ENCODE measurements around the gene CASP3. TPM values are rescaled to one million over a fixed set of nuclear protein-coding genes. Genes with fewer than 3 reads are reported as not detected.
A peak's percentile ranks its signal among the peaks of the same experiment; 100 is the strongest.

The CASP3 gene
- total RNA-seq, 1 donor from 2014 or later = 39.6 TPM

DNA sequence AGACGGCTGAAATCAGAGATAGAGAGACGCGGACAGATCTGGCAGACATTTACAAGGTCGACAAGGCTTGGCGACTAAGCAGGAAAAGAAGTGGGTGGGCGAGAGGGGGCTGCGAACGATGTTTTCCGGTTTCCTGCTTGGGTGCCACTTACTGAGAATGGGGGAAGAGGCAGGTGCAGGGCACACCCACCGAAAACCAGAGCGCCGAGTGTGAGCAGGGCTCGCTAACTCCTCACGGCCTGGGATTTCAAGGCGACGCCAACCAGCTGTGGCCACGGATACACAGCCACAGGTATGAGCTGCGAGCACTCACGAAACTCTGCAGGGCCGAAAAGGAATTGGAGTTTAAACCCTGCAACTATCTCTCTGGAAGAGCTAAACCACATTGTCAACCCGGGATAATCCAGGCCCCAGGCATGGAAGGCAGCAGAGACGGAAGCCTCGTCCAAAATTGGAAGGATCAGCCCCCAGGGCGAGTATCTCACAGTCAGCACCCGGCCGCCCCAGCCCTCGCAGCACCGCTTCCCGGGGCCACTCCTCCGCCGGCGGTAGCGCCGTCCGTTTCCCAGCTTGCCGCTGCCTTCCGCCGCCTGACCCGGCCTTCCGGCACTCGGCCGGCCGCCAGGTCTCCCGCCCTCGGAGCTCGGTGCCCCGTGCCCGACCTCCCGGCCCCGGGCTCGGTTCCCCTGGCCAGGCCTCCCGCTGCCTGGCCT lies 778 bp downstream of the CASP3 start:
- TF ChIP-seq, protein P1, sequence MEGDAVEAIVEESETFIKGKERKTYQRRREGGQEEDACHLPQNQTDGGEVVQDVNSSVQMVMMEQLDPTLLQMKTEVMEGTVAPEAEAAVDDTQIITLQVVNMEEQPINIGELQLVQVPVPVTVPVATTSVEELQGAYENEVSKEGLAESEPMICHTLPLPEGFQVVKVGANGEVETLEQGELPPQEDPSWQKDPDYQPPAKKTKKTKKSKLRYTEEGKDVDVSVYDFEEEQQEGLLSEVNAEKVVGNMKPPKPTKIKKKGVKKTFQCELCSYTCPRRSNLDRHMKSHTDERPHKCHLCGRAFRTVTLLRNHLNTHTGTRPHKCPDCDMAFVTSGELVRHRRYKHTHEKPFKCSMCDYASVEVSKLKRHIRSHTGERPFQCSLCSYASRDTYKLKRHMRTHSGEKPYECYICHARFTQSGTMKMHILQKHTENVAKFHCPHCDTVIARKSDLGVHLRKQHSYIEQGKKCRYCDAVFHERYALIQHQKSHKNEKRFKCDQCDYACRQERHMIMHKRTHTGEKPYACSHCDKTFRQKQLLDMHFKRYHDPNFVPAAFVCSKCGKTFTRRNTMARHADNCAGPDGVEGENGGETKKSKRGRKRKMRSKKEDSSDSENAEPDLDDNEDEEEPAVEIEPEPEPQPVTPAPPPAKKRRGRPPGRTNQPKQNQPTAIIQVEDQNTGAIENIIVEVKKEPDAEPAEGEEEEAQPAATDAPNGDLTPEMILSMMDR (conservative IDR thresholded peaks at IDR 0.05) = no peak
- Mint-ChIP-seq H3K4me3 (peak overlapping the region; percentile 89), H3K9me3 (no peaks in the 10 kb centered on the region), H3K4me1 (peaks cover 51% of the 10 kb centered on the region), H3K27me3 (ENCODE audit: low read depth) (no peaks in the 10 kb centered on the region), H3K27ac (ENCODE audit: unreplicated experiment) (peak overlapping the region; percentile 90), H3K36me3 (ENCODE audit: low read depth) (peaks cover 2% of the 10 kb centered on the region)
- DNase-seq (ENCODE audit: low read depth, low spot score) = peak; percentile 26

DNA sequence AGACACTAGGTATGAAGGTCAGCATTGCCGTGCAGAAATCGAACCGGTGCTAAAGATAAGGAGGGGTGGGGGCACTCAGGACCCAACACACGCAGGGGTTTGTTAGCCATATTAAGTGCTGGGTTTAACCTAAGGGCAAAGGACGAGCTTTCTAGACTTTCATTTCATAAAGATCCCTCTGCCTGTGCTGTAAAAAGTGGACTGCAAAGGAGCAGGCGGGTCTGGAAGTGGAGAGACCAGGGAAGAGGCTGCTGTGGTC lies 1.3 kb downstream of the CASP3 start:
- H3K27ac Mint-ChIP-seq (ENCODE audit: unreplicated experiment) = peak overlapping the region; percentile 90
- H3K36me3 Mint-ChIP-seq (ENCODE audit: low read depth) = peaks cover 2% of the 10 kb centered on the region
- no peaks in the 10 kb centered on the region for H3K9me3 Mint-ChIP-seq
- TF ChIP-seq, protein P1 (conservative IDR thresholded peaks at IDR 0.05) = no peak
- peak overlapping the region; percentile 89 for H3K4me3 Mint-ChIP-seq
- DNase-seq (ENCODE audit: low read depth, low spot score) = no peak
- H3K4me1 Mint-ChIP-seq = peaks cover 51% of the 10 kb centered on the region
- no peaks in the 10 kb centered on the region for H3K27me3 Mint-ChIP-seq (ENCODE audit: low read depth)

DNA sequence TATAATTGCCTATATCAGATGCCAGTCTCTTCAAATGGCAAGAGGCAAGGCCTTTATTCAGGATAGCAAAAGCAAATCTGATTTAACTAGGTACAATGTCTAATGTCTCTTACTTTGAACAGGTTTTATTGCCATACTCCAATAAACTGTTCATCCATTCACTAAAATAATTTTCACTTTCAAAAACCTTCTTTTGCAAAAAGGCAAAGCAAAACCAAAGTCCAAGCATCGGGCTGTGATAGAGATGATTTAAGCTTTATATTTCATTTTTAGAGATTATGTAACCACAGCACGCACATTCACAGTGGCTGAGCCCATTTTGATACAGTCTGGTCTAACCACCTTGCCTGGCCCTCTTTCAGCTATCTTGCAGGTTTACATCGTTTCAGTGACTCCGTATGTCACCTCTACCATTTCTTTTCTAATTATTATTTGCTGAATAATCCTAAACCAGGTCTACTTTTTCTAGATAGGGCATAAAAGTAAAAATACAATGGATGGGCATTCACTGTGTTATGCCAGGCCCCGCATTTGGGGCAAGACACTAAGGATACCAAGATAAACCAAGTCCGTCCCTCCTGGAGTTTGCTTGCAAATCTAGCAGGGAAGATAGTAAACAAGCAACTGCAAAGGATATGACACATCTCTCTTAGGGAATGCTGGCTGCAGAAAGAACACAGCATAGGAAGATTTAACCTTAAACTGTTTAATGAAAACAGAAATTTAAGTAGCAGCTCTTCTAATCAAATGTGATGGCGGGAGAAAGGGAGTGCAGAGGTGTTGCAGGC lies 1.8 kb downstream of the CASP3 start:
- Mint-ChIP-seq H3K27ac (ENCODE audit: unreplicated experiment) (peak overlapping the region; percentile 90), H3K4me3 (peak overlapping the region; percentile 89), H3K4me1 (peaks cover 51% of the 10 kb centered on the region), H3K36me3 (ENCODE audit: low read depth) (peaks cover 2% of the 10 kb centered on the region), H3K9me3 (no peaks in the 10 kb centered on the region), H3K27me3 (ENCODE audit: low read depth) (no peaks in the 10 kb centered on the region)
- TF ChIP-seq, protein P1 (conservative IDR thresholded peaks at IDR 0.05) = no peak
- DNase-seq (ENCODE audit: low read depth, low spot score) = no peak

DNA sequence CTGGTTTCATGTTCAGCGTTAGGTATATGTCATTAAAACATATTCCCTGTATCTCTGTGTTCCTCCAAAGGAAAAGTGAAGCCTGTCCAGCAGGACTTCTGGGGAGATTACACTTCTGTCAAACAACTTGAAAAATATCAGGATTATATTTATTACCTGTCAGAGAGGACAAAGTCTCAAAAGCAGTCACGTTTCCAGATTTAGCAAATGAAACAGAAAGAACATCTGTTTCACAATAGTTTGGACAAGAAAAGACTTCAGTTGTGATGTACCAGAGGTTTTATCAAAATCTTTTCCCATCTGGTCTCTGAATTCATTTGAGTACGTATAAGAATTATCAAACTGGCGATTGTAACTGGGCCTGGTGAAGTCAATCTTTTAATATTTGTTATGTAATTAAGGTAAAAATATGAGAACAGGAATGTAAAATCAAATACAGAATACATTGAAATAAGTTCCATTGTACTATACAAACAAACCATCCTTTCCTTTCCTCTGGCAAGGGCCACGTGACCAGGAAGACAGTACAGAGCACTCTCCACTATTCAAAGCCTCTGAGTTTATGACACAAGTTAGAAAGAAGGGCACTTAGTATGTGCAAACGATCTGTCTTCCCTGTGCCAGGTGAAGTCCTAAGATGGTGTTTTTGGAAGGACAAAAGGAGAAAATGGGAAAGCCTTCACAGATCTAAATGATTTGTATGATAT lies 3.2 kb downstream of the CASP3 start:
- peak overlapping the region; percentile 89 for H3K4me3 Mint-ChIP-seq
- peaks cover 49% of the 10 kb centered on the region for H3K4me1 Mint-ChIP-seq
- no peaks in the 10 kb centered on the region for H3K9me3 Mint-ChIP-seq
- no peak overlapping the region for H3K27ac Mint-ChIP-seq (ENCODE audit: unreplicated experiment)
- DNase-seq (ENCODE audit: low read depth, low spot score) = no peak
- TF ChIP-seq, protein P1 (conservative IDR thresholded peaks at IDR 0.05) = no peak
- H3K36me3 Mint-ChIP-seq (ENCODE audit: low read depth) = peaks cover 4% of the 10 kb centered on the region
- H3K27me3 Mint-ChIP-seq (ENCODE audit: low read depth) = no peaks in the 10 kb centered on the region

DNA sequence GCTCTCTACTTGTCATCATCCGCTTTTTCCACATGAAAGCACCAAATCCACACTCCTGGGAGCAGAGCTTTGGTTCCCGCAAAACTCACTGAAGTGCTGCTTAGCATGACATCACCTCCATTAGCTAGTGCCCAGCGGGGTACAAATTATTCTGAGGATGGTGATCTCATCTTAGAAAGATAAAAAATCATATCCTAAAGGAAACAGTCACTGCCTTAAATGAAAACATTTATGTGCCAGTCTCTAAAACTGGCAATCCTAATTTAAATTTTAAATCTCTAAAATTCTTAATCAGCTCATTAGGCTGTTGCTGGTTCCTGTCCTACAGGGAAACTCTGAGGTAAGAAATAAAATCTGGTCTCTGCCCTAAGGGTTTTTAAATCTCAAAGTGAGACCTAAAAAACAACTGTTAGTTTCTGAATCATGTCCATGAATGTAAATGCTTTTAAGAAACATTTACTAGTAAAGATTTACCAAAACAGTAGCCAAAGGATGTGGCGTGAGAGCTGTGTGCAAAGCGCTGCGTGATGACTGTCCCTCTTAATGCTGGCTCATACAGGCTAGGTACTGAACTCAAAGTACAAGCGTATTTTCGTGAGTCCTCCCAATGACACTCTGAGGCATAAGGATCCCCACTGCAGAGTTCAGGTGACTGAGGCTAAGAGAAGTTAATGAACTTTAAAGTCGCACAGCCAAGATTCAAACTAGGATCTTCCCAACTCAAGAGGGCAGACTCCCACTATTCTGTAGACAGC lies 4.5 kb downstream of the CASP3 start:
- no peaks in the 10 kb centered on the region for H3K27me3 Mint-ChIP-seq (ENCODE audit: low read depth)
- no peak overlapping the region for H3K27ac Mint-ChIP-seq (ENCODE audit: unreplicated experiment)
- H3K9me3 Mint-ChIP-seq = no peaks in the 10 kb centered on the region
- peak overlapping the region; percentile 49 for H3K4me3 Mint-ChIP-seq
- no peak for DNase-seq (ENCODE audit: low read depth, low spot score)
- TF ChIP-seq, protein P1 (conservative IDR thresholded peaks at IDR 0.05) = no peak
- peaks cover 39% of the 10 kb centered on the region for H3K4me1 Mint-ChIP-seq
- H3K36me3 Mint-ChIP-seq (ENCODE audit: low read depth) = peaks cover 4% of the 10 kb centered on the region

Measured in neural crest cell (in vitro differentiated cells).